GM12864 (cell line): ENCODE data around the gene MIOX.

Experiments
- DNase-seq: peaks from one replicate; pipeline ENCODE4 v3.0.0-alpha.2; 2011; ENCODE audit warnings: low read depth
- H3K4me3 ChIP-seq: 2 replicates; pipeline ENCODE4 v1.5.1; 2011; ENCODE audit warnings: mild to moderate bottlenecking, low read depth, low read length, control low read depth
- TF ChIP-seq, protein P1 (sequence below): IDR thresholded peaks from 2 replicates; pipeline ENCODE4 v1.5.1; 2011; ENCODE audit warnings: low read depth, mild to moderate bottlenecking, moderate library complexity, low read length, control low read depth, inconsistent platforms; ENCODE audit errors: missing control alignments

The MIOX gene

DNA sequence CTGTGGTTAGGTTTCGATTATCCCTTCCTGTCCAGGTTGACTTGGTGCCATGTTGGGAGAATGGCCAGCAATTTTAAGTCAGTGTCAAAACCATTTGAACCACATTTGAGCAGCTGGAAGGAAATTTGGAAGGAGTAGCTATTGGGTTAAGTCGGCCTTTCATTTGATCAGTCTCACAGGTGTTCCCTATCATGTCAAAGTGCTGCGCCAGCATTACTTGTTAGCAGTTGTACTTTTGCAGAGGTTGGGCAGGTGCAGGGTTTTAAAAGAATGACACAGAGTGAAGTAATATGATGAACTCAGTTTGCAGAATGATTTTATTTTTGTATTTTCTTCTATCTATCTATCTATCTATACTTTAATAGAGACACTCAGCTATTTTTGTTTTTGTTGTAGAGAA is 49.6 kb downstream of the MIOX start:
- TF ChIP-seq, protein P1, sequence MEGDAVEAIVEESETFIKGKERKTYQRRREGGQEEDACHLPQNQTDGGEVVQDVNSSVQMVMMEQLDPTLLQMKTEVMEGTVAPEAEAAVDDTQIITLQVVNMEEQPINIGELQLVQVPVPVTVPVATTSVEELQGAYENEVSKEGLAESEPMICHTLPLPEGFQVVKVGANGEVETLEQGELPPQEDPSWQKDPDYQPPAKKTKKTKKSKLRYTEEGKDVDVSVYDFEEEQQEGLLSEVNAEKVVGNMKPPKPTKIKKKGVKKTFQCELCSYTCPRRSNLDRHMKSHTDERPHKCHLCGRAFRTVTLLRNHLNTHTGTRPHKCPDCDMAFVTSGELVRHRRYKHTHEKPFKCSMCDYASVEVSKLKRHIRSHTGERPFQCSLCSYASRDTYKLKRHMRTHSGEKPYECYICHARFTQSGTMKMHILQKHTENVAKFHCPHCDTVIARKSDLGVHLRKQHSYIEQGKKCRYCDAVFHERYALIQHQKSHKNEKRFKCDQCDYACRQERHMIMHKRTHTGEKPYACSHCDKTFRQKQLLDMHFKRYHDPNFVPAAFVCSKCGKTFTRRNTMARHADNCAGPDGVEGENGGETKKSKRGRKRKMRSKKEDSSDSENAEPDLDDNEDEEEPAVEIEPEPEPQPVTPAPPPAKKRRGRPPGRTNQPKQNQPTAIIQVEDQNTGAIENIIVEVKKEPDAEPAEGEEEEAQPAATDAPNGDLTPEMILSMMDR = no peak
- no peak for DNase-seq
- H3K4me3 ChIP-seq = no peak overlapping the region

DNA sequence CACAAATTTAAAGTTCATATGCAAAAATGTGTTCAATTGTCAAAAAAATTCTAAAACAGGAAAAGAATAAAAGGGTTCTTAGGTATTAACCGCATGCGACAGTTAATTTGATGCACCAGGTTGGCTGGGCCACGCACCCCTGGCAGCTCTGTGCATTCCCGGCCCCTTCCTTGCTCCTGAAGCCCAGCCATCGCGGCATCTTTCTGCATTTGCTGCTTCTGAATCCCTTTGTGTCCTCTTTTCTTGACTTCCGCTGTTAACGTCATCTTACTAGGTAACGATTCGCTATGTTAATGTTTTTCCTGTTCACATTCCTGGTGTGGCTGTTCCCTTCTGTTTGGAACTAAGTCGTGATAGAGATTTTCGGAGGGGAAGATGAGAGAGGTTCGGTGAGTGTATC is 51.1 kb downstream of the MIOX start:
- TF ChIP-seq, protein P1 = no peak
- no peak for DNase-seq
- no peak overlapping the region for H3K4me3 ChIP-seq
